HG03025 (cell line): ENCODE measurements around the gene SCG3.
A peak's percentile ranks its signal among the peaks of the same experiment; 100 is the strongest.

Experiments
- ATAC-seq: cut with Tn5 transposase; IDR thresholded peaks from one replicate; pipeline ENCODE4 v1.9.1; 2021; ENCODE audit warnings: mild to moderate bottlenecking, moderate library complexity; ENCODE audit not compliant: unreplicated experiment, low FRiP score

Gene SCG3

GRCh38 chr15:51726302-51727073 is 45.2 kb downstream of the SCG3 start:
- ATAC-seq: peak; percentile 74

- no peak for ATAC-seq
Measured at GRCh38 chr15:51727141-51727897, 46.0 kb downstream of the SCG3 start.

- peak; percentile 65 for ATAC-seq
Measured at GRCh38 chr15:51731549-51732267, 50.4 kb downstream of the SCG3 start.

- ATAC-seq: no peak
Measured at GRCh38 chr15:51732646-51733045, 51.3 kb downstream of the SCG3 start.

- no peak for ATAC-seq
Measured at GRCh38 chr15:51735228-51736010, 54.1 kb downstream of the SCG3 start.

- ATAC-seq: no peak
Measured at GRCh38 chr15:51736069-51736468, 54.8 kb downstream of the SCG3 start.

GRCh38 chr15:51736751-51737521 is 55.6 kb downstream of the SCG3 start:
- ATAC-seq: peak; percentile 34

GRCh38 chr15:51737522-51738305 is 56.4 kb downstream of the SCG3 start, which contains the start of gene LYSMD2:
Gene LYSMD2 (minus strand): TSS chr15:51737655. CDS start chr15:51737622, 33 bp downstream.
- ATAC-seq: peak; percentile 57

GRCh38 chr15:51738553-51738952 is 57.2 kb downstream of the SCG3 start:
- ATAC-seq: no peak

- no peak for ATAC-seq
Measured at GRCh38 chr15:51739061-51739712, 57.9 kb downstream of the SCG3 start.

- ATAC-seq: no peak
Measured at GRCh38 chr15:51749307-51749706, 68.0 kb downstream of the SCG3 start.

- ATAC-seq: no peak
Measured at GRCh38 chr15:51750186-51750585, 68.9 kb downstream of the SCG3 start.

GRCh38 chr15:51750792-51751696 is 69.7 kb downstream of the SCG3 start, which contains the start of gene TMOD2:
Gene TMOD2 (plus strand): TSS chr15:51751597. CDS start chr15:51766442, 14,845 bp downstream.
- peak; percentile 57 for ATAC-seq

- peak; percentile 26 for ATAC-seq
Measured at GRCh38 chr15:51751697-51752683, 70.7 kb downstream of the SCG3 start.

GRCh38 chr15:51752888-51753287 is 71.6 kb downstream of the SCG3 start:
- no peak for ATAC-seq

- no peak for ATAC-seq
Measured at GRCh38 chr15:51754267-51754666, 73.0 kb downstream of the SCG3 start.
